ENCODE data around the gene EML1.

GRCh38 chr14:99818503-99819036, 25.4 kb downstream of the EML1 start:
- TF ChIP-seq POLR2A (IDR thresholded peaks at IDR 0.05), result no peak
- TF ChIP-seq, protein P1, sequence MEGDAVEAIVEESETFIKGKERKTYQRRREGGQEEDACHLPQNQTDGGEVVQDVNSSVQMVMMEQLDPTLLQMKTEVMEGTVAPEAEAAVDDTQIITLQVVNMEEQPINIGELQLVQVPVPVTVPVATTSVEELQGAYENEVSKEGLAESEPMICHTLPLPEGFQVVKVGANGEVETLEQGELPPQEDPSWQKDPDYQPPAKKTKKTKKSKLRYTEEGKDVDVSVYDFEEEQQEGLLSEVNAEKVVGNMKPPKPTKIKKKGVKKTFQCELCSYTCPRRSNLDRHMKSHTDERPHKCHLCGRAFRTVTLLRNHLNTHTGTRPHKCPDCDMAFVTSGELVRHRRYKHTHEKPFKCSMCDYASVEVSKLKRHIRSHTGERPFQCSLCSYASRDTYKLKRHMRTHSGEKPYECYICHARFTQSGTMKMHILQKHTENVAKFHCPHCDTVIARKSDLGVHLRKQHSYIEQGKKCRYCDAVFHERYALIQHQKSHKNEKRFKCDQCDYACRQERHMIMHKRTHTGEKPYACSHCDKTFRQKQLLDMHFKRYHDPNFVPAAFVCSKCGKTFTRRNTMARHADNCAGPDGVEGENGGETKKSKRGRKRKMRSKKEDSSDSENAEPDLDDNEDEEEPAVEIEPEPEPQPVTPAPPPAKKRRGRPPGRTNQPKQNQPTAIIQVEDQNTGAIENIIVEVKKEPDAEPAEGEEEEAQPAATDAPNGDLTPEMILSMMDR (IDR thresholded peaks at IDR 0.05), result no peak

All from body of pancreas (tissue), 4 donors.